ENCODE data around the gene PLOD1. TPM values are rescaled to one million over a fixed set of nuclear protein-coding genes. Genes with fewer than 3 reads are reported as not detected.
A peak's percentile ranks its signal among the peaks of the same experiment; 100 is the strongest.
"Not testable (repeated sequence)": the region's sequence is repeated elsewhere in the genome, so short reads cannot be mapped to it uniquely, and the experiment has no call there.

The PLOD1 gene
- total and polyA plus RNA-seq, 10 of the 15 experiments (the other 5 are each of a cell fraction or from before 2014, with no cell fraction given) = 10.6 to 42.6 (median 29.3) TPM

DNA sequence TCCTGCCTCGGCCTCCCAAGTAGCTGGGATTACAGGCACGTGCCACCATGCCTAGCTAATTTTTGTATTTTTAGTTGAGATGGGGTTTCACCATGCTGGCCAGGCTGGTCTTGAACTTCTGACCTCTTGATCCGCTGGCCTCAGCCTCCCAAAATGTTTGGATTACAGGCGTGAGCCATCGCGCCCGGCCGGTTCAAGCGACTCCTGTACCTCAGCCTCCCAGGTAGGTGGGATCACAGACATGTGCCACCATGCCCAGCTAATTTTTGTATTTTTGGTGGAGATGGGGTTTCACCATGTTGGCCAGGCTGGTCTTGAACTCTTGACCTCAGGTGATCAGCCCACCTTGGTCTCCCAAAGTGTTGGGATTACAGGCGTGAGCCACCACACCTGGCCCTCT, 1.2 kb downstream of the PLOD1 start:
- BruUV-seq (replicated peaks); H3K27ac ChIP-seq (ENCODE audit: control insufficient read depth, insufficient read depth); in situ Hi-C loops (cut with MboI); ATAC-seq; H3K36me3 ChIP-seq (ENCODE audit: control insufficient read depth in 2 of 2, insufficient read depth in 2 of 2, low read length in 1 of 2); H3K9me3 ChIP-seq (replicated peaks; ENCODE audit: control insufficient read depth, insufficient read depth, low read length); H4K20me1 ChIP-seq (ENCODE audit: control insufficient read depth, insufficient read depth); DNase-seq (ENCODE audit: low read depth, low spot score); CTCF ChIA-PET; FAIRE-seq; H3K27me3 ChIP-seq (replicated peaks in 1 of 2; ENCODE audit: control insufficient read depth in 2 of 2, insufficient read depth in 2 of 2, low read length in 1 of 2); H3K9ac ChIP-seq (ENCODE audit: control insufficient read depth, insufficient read depth, low read length); RAD21 ChIA-PET (ENCODE audit: unreplicated experiment); H2AFZ ChIP-seq (ENCODE audit: control insufficient read depth, low read depth, low read length): not testable (repeated sequence)
- intact Hi-C loops (cut with micrococcal nuclease; ENCODE audit: unreplicated experiment) = loop anchor here (2.0 kb wide), 1 partner anchor 45 kb away; the partner anchor contains the start of gene MFN2
- 93% methylated on average over 10 of the region's 10 CpGs for WGBS (ENCODE audit: insufficient coverage, insufficient replicate concordance, low lambda C conversion rate, missing lambda C conversion rate)
- SMC1A ChIA-PET (ENCODE audit: uncharacterized antibody, unreplicated experiment) = interaction anchor here (0.8 kb wide), 1 partner anchor 31 kb away, joined by 3 read pairs; no protein-coding TSS in a partner anchor
- Histone ChIP-seq H3K79me2 (ENCODE audit: control insufficient read depth, insufficient read depth, low read length) (peaks cover 30% of the 10 kb centered on the region), H3K4me3 (peak overlapping the region; percentile 89; the same call in 1 of the 2 replicates), H3K4me2 (ENCODE audit: control insufficient read depth, insufficient read depth) (peak overlapping the region; percentile 98), H3K4me1 (ENCODE audit: control insufficient read depth, insufficient read depth, low read length) (peaks cover 11% of the 10 kb centered on the region)
- TF ChIP-seq BHLHE40 (IDR thresholded peaks at IDR 0.05; ENCODE audit: borderline replicate concordance in 1 of 2, low read depth in 2 of 2, low read length in 1 of 2) = 0 out of 4 replicates have a peak, but pooled peaks of 1 of the 2 experiments have one; percentile 5
- POLR2A ChIA-PET = interaction anchor here (0.7 to 2.7 kb wide), 3 partner anchors 27 to 132 kb away, joined by 3 to 29 read pairs (median 4); no protein-coding TSS in a partner anchor

DNA sequence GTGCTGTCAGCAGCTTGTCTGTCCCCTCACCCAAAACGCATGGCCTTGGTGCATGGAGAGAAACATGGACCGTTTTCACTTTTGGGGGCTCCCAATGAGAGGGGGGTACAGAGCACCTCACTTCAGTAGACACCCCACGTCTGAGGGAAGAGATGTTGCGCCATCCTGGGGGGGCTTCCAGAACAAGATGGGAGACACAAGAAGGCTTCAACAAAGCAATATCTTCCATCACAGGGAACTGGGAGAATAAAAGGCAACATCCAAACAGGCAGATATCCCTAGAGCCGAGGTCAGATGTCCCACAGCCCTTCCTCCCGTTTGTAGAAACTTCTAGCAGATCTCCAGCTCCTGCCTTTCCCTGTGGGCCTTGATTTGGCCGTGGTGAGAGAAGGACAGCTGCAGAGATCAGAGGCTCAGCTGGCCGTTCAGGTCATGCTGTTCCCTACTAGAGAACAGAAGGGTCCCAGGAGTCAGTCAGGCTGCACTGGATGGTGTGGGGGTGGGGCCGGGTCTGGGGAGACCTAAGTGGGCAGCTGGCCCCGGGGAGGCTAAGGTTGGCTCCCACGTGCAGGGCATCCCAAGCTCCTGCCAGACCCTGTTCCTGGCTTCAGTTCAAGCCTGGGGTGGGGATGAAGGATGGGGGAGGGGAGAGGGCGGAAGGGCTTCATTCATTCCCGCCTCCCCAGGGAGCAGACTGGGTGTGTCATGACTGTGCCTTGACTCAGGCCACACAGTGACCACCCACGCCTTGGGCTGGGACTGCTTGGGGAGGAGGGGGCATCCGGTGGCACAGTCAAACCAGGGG, 4.4 kb downstream of the PLOD1 start:
- ATAC-seq = no peak
- in situ Hi-C loops (cut with MboI) (no loop called here), intact Hi-C loops (cut with micrococcal nuclease; ENCODE audit: unreplicated experiment) (no loop called here)
- Histone ChIP-seq H3K4me2 (ENCODE audit: control insufficient read depth, insufficient read depth) (no peak overlapping the region; the same call in 1 of the 2 replicates), H3K9ac (ENCODE audit: control insufficient read depth, insufficient read depth, low read length) (no peak overlapping the region), H3K27me3 (replicated peaks in 1 of 2; ENCODE audit: control insufficient read depth in 2 of 2, insufficient read depth in 2 of 2, low read length in 1 of 2) (no peaks in the 10 kb centered on the region), H3K27ac (ENCODE audit: control insufficient read depth, insufficient read depth) (no peak overlapping the region), H4K20me1 (ENCODE audit: control insufficient read depth, insufficient read depth) (no peaks in the 10 kb centered on the region), H2AFZ (ENCODE audit: control insufficient read depth, low read depth, low read length) (no peak overlapping the region), H3K4me1 (ENCODE audit: control insufficient read depth, insufficient read depth, low read length) (peaks cover 8% of the 10 kb centered on the region), H3K36me3 (ENCODE audit: control insufficient read depth in 2 of 2, insufficient read depth in 2 of 2, low read length in 1 of 2) (peaks cover 2 to 4% of the 10 kb centered on the region in 2 experiments; a peak in 2 of 4 replicates), H3K9me3 (replicated peaks; ENCODE audit: control insufficient read depth, insufficient read depth, low read length) (no peaks in the 10 kb centered on the region), H3K79me2 (ENCODE audit: control insufficient read depth, insufficient read depth, low read length) (peaks cover 30% of the 10 kb centered on the region), H3K4me3 (no peak overlapping the region)
- WGBS (ENCODE audit: insufficient coverage, insufficient replicate concordance, low lambda C conversion rate, missing lambda C conversion rate) = 89% methylated on average over 11 of the region's 15 CpGs
- BruUV-seq (replicated peaks) = no TSS peak
- ChIA-PET SMC1A (ENCODE audit: uncharacterized antibody, unreplicated experiment) (interaction anchor here (0.6 kb wide), 1 partner anchor 691 kb away, joined by 3 read pairs; no protein-coding TSS in a partner anchor), CTCF (interaction anchor here (0.8 to 1.4 kb wide), 2 partner anchors 22 to 29 kb away, joined by 3 read pairs; no protein-coding TSS in a partner anchor), POLR2A (interaction anchor here (1.0 kb wide), 1 partner anchor 24 kb away, joined by 3 read pairs; no protein-coding TSS in a partner anchor), RAD21 (ENCODE audit: unreplicated experiment) (interaction anchor here (0.6 kb wide), 1 partner anchor 29 kb away, joined by 3 read pairs; no protein-coding TSS in a partner anchor)
- TF ChIP-seq JUND (IDR thresholded peaks at IDR 0.05; ENCODE audit: low read depth, low read length) = no peak
- no peak for TF ChIP-seq SP1 (IDR thresholded peaks at IDR 0.05; ENCODE audit: low read depth, low read length)
- no peak for TF ChIP-seq CBX3 (IDR thresholded peaks at IDR 0.05; ENCODE audit: borderline replicate concordance, low read depth)
- TF ChIP-seq KDM1A (IDR thresholded peaks at IDR 0.05; ENCODE audit: borderline replicate concordance) = no peak
- no peak for TF ChIP-seq MTA3 (IDR thresholded peaks at IDR 0.05; ENCODE audit: borderline replicate concordance, low read length)
- TF ChIP-seq RAD51 (IDR thresholded peaks at IDR 0.05) = no peak
- no peak for TF ChIP-seq ZNF24 (IDR thresholded peaks at IDR 0.05)
- TF ChIP-seq HCFC1 (IDR thresholded peaks at IDR 0.05; ENCODE audit: low read length) = no peak
- TF ChIP-seq HDAC2 (IDR thresholded peaks at IDR 0.05) = no peak
- no peak for TF ChIP-seq WRNIP1 (IDR thresholded peaks at IDR 0.05; ENCODE audit: borderline replicate concordance, low read depth, low read length)
- no peak for TF ChIP-seq ASH2L (IDR thresholded peaks at IDR 0.05; ENCODE audit: borderline replicate concordance, low read depth)
- no peak for TF ChIP-seq NFYB (IDR thresholded peaks at IDR 0.05; ENCODE audit: insufficient read depth, low read depth, low read length)
- TF ChIP-seq MYB (IDR thresholded peaks at IDR 0.05; ENCODE audit: borderline replicate concordance, low read depth, low read length) = no peak
- no peak for TF ChIP-seq TAF1 (IDR thresholded peaks at IDR 0.05; ENCODE audit: borderline replicate concordance, low read depth, low read length)
- TF ChIP-seq BACH1 (IDR thresholded peaks at IDR 0.05; ENCODE audit: borderline replicate concordance) = no peak
- no peak for DNase-seq (ENCODE audit: low read depth, low spot score)
- no peak for FAIRE-seq

Data from GM12878 (cell line).